Esophagus muscularis mucosa (tissue), 3 donors: ENCODE measurements around the gene YWHAG.

Source experiments
- POLR2AphosphoS5 ChIP-seq, 2 donors: sonication (generic); formaldehyde crosslinking; IDR thresholded peaks; one replicate each; pipeline ENCODE4 v1.6.1; 2017; ENCODE audit warnings: antibody characterized with exemption in 2 of 2
- TF ChIP-seq, protein P1 (sequence below), 3 experiments: fragments of 200-600 bp in 2 of 3; fragments of 450-650 bp in 1 of 3; sonication (generic) in 2 of 3; IDR thresholded peaks; one replicate each; pipeline ENCODE4 v1.5.1; 2017 to 2019; ENCODE audit warnings: antibody characterized with exemption in 3 of 3, mild to moderate bottlenecking in 2 of 3, moderate library complexity in 1 of 3

DNA sequence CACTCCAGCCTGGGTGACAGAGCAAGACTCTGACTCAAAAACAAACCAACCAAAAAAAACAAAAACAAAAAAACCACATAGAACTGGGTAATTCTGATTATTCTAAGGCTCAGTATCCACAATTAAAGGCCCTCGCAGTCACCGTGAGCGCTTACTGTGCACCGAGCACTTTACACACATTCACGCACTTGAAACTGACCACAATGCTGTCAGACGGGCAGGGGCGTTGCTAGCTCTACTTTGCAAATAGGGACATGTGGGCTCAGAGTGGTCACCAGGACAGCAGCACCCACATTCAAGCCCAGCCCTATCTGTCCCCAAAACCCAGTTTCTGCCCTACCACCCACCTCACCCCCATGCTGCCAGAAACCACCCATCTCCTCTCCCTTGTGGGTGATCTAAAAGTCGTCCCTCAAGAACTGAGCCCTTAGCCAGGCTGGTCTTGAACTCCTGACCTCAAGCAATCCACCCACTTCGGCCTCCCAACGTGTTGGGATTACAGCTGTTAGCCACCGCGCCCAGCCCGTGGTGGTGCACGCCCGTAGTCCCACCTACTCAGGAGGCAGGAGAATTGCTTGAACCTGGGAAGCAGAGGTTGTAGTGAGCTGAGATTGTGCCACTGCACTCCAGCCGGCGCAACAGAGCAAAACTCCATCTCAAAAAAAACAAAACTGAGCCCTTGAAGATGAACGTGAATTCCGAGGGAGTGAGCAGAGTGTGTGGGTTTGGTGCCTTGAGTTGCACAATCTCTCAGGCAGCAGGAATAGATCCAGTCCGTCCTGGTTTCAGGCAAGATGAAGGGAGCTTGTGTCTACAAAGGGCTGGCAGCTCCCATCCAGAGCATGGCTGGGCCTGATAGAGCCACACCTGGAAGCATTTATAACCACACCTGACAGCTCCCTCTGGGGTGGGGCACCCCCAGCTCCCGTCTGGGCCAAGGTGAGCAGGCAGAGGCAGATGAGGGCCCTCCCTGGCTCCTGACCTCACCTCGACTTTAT is 61.7 kb downstream of the YWHAG start:
- TF ChIP-seq, protein P1, sequence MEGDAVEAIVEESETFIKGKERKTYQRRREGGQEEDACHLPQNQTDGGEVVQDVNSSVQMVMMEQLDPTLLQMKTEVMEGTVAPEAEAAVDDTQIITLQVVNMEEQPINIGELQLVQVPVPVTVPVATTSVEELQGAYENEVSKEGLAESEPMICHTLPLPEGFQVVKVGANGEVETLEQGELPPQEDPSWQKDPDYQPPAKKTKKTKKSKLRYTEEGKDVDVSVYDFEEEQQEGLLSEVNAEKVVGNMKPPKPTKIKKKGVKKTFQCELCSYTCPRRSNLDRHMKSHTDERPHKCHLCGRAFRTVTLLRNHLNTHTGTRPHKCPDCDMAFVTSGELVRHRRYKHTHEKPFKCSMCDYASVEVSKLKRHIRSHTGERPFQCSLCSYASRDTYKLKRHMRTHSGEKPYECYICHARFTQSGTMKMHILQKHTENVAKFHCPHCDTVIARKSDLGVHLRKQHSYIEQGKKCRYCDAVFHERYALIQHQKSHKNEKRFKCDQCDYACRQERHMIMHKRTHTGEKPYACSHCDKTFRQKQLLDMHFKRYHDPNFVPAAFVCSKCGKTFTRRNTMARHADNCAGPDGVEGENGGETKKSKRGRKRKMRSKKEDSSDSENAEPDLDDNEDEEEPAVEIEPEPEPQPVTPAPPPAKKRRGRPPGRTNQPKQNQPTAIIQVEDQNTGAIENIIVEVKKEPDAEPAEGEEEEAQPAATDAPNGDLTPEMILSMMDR (IDR thresholded peaks at IDR 0.05): no peak
- TF ChIP-seq POLR2AphosphoS5 (IDR thresholded peaks at IDR 0.05): peak; percentile 80 to 86
